Testis (tissue), 3 donors: ENCODE measurements around the gene OBSCN. TPM values are rescaled to one million over a fixed set of nuclear protein-coding genes. Genes with fewer than 3 reads are reported as not detected.

ENCODE experiments used
- DNase-seq: peaks from one replicate; pipeline ENCODE4 v3.0.0-alpha.2; 2019
- H3K27ac ChIP-seq, 2 donors: fragments of 200-600 bp; sonication (generic); one replicate each; pipeline ENCODE4 v1.5.1; 2019
- H3K27me3 ChIP-seq: fragments of 200-600 bp; sonication (generic); one replicate; pipeline ENCODE4 v1.5.1; 2019
- H3K36me3 ChIP-seq: fragments of 200-600 bp; sonication (generic); one replicate; pipeline ENCODE4 v1.5.1; 2017; ENCODE audit warnings: low read depth; ENCODE audit errors: missing control alignments
- H3K4me1 ChIP-seq: fragments of 200-600 bp; sonication (generic); one replicate; pipeline ENCODE4 v1.5.1; 2019
- H3K4me3 ChIP-seq, 2 donors: fragments of 200-600 bp; sonication (generic); one replicate each; pipeline ENCODE4 v1.5.1; 2017 to 2019
- H3K9me3 ChIP-seq: fragments of 200-600 bp; sonication (generic); one replicate; pipeline ENCODE4 v1.5.1; 2017
- CTCF ChIP-seq, 3 experiments: fragments of 450-650 bp in 2 of 3; fragments of 200-600 bp in 1 of 3; sonication (generic) in 1 of 3; IDR thresholded peaks; one replicate each; pipeline ENCODE4 v1.5.1; 2016 to 2019; ENCODE audit warnings: antibody characterized with exemption in 3 of 3, mild to moderate bottlenecking in 2 of 3, moderate library complexity in 1 of 3
- POLR2A ChIP-seq: fragments of 450-650 bp; IDR thresholded peaks from one replicate; pipeline ENCODE4 v1.6.1; 2017; ENCODE audit warnings: antibody characterized with exemption, mild to moderate bottlenecking, moderate library complexity
- WGBS, 2 donors: methylation state at CpG; one replicate each; pipeline ENCODE4 v1.1.5; 2018; 5-methylcytosine and 5-hydroxymethylcytosine counted together
- intact Hi-C: fragments of 100-400 bp; cut with DNase I; formaldehyde crosslinking; loops from one replicate; pipeline ENCODE4 v1.15.1; 2023; ENCODE audit warnings: low total_unique reads
- polyA plus RNA-seq: library from polyadenylated mRNA; stranded (reverse); fragments of 350-450 nt; fragmentation: Illumina TruSeq; extraction: RNeasy Lipid Tissue Mini Kit (QIAGEN cat#74804); gene quantifications from one replicate; pipeline ENCODE4 v1.2.3, GENCODE V29; 2014; ENCODE audit warnings: low read depth, low replicate concordance; ENCODE audit not compliant: insufficient read depth
- total RNA-seq, 2 donors: library from RNA; depleted of rRNA; stranded (reverse); fragments of >200 nt; gene quantifications; one replicate each; pipeline ENCODE4 v1.2.3, GENCODE V29; 2016

OBSCN gene
- total and polyA plus RNA-seq, 3 donors from 2014 or later = 8.3 to 30.0 (median 28.6) TPM

- H3K4me1 ChIP-seq = no peaks in the 10 kb centered on the region
- H3K36me3 ChIP-seq = no peaks in the 10 kb centered on the region
- H3K4me3 ChIP-seq = no peak overlapping the region
- H3K27me3 ChIP-seq = no peaks in the 10 kb centered on the region
- H3K9me3 ChIP-seq = no peaks in the 10 kb centered on the region
- 92% methylated on average over 10 to 14 of the region's 14 CpGs for WGBS, 2 donors
- H3K27ac ChIP-seq = no peak overlapping the region
- intact Hi-C loops = no loop called here
- TF ChIP-seq POLR2A (no peak), CTCF (IDR thresholded peaks at IDR 0.05) (no peak)
- DNase-seq = no peak
Measured at GRCh38 chr1:228293816-228294500, 86.1 kb downstream of the OBSCN start.

- intact Hi-C loops = no loop called here
- no peak for DNase-seq
- Histone ChIP-seq H3K9me3 (no peaks in the 10 kb centered on the region), H3K27me3 (no peaks in the 10 kb centered on the region), H3K4me1 (no peaks in the 10 kb centered on the region), H3K36me3 (no peaks in the 10 kb centered on the region), H3K4me3 (no peak overlapping the region), H3K27ac (no peak overlapping the region)
- no peak for TF ChIP-seq POLR2A
- TF ChIP-seq CTCF (IDR thresholded peaks at IDR 0.05) = no peak
- 93 to 97% methylated on average over 10 of the region's 10 CpGs for WGBS, 2 donors
Measured at GRCh38 chr1:228294717-228295116, 86.9 kb downstream of the OBSCN start.

- Histone ChIP-seq H3K27ac (no peak overlapping the region), H3K27me3 (no peaks in the 10 kb centered on the region), H3K36me3 (no peaks in the 10 kb centered on the region), H3K4me1 (no peaks in the 10 kb centered on the region), H3K4me3 (no peak overlapping the region), H3K9me3 (no peaks in the 10 kb centered on the region)
- no peak for TF ChIP-seq CTCF (IDR thresholded peaks at IDR 0.05)
- TF ChIP-seq POLR2A = no peak
- intact Hi-C loops = no loop called here
- DNase-seq = no peak
- 90 to 98% methylated on average over 4 to 5 of the region's 5 CpGs for WGBS, 2 donors
Measured at GRCh38 chr1:228295201-228295600, 87.4 kb downstream of the OBSCN start.

GRCh38 chr1:228295981-228296380, 88.1 kb downstream of the OBSCN start:
- no peaks in the 10 kb centered on the region for H3K27me3 ChIP-seq
- no peaks in the 10 kb centered on the region for H3K4me1 ChIP-seq
- no peak overlapping the region for H3K4me3 ChIP-seq
- 67 to 74% methylated on average over 2 of the region's 2 CpGs for WGBS, 2 donors
- no peaks in the 10 kb centered on the region for H3K36me3 ChIP-seq
- TF ChIP-seq POLR2A (no peak), CTCF (IDR thresholded peaks at IDR 0.05) (no peak)
- intact Hi-C loops = no loop called here
- no peak for DNase-seq
- H3K9me3 ChIP-seq = no peaks in the 10 kb centered on the region
- H3K27ac ChIP-seq = no peak overlapping the region

- no peak for DNase-seq
- no peaks in the 10 kb centered on the region for H3K27me3 ChIP-seq
- no peak overlapping the region for H3K4me3 ChIP-seq
- no peaks in the 10 kb centered on the region for H3K9me3 ChIP-seq
- intact Hi-C loops = no loop called here
- TF ChIP-seq CTCF (IDR thresholded peaks at IDR 0.05) (no peak), POLR2A (no peak)
- H3K4me1 ChIP-seq = no peaks in the 10 kb centered on the region
- no peak overlapping the region for H3K27ac ChIP-seq
- 92 to 97% methylated on average over 2 of the region's 2 CpGs for WGBS, 2 donors
- H3K36me3 ChIP-seq = no peaks in the 10 kb centered on the region
Measured at GRCh38 chr1:228297242-228297641, 89.4 kb downstream of the OBSCN start.
